Glutamatergic neuron (in vitro differentiated cells): Measurements from ENCODE around the gene METAP1. TPM values are rescaled to one million over a fixed set of nuclear protein-coding genes. Genes with fewer than 3 reads are reported as not detected.

ENCODE experiments used
- DNase-seq: peaks from one replicate; pipeline ENCODE4 v3.0.0; 2022
- H3K27ac Mint-ChIP-seq: one replicate; pipeline ENCODE4 v1.8.0; 2020; ENCODE audit warnings: mild to moderate bottlenecking, mixed read lengths, inconsistent platforms; ENCODE audit not compliant: unreplicated experiment
- H3K27me3 Mint-ChIP-seq: one replicate; pipeline ENCODE4 v1.8.0; 2020; ENCODE audit warnings: mild to moderate bottlenecking, moderate library complexity, mixed read lengths, inconsistent platforms; ENCODE audit not compliant: unreplicated experiment
- H3K36me3 Mint-ChIP-seq: one replicate; pipeline ENCODE4 v1.8.0; 2020; ENCODE audit warnings: mild to moderate bottlenecking, mixed read lengths, inconsistent platforms; ENCODE audit not compliant: unreplicated experiment
- H3K4me1 Mint-ChIP-seq: one replicate; pipeline ENCODE4 v1.8.0; 2020; ENCODE audit warnings: mild to moderate bottlenecking, low read depth, mixed read lengths, inconsistent platforms; ENCODE audit not compliant: unreplicated experiment
- H3K4me3 Mint-ChIP-seq: one replicate; pipeline ENCODE4 v1.8.0; 2020; ENCODE audit warnings: mild to moderate bottlenecking, mixed read lengths, inconsistent platforms; ENCODE audit not compliant: unreplicated experiment
- H3K9me3 Mint-ChIP-seq: one replicate; pipeline ENCODE4 v1.8.0; 2020; ENCODE audit warnings: mild to moderate bottlenecking, moderate library complexity, mixed read lengths, inconsistent platforms; ENCODE audit not compliant: unreplicated experiment
- CTCF ChIP-seq: fragments of 200-600 bp; sonication (generic); IDR thresholded peaks from one replicate; pipeline ENCODE4 v1.5.0; 2021; ENCODE audit not compliant: partially characterized antibody, unreplicated experiment
- total RNA-seq: library from RNA; stranded (reverse); fragmentation: NEBNext Ultra II Directional; extraction: Animal tissue kit (Norgen Biotek cat#: 25700); gene quantifications from one replicate; pipeline ENCODE4 v1.2.1, GENCODE V29; 2021; ENCODE audit not compliant: unreplicated experiment

METAP1 gene
- total RNA-seq, 1 donor from 2014 or later = 26.2 TPM

- DNase-seq = no peak
- no peaks in the 10 kb centered on the region for H3K27me3 Mint-ChIP-seq
- H3K4me1 Mint-ChIP-seq = peaks cover 10% of the 10 kb centered on the region
- no peak overlapping the region for H3K27ac Mint-ChIP-seq
- H3K36me3 Mint-ChIP-seq = no peaks in the 10 kb centered on the region
- peaks cover 1% of the 10 kb centered on the region for H3K9me3 Mint-ChIP-seq
- TF ChIP-seq CTCF = no peak
- H3K4me3 Mint-ChIP-seq = no peak overlapping the region
Measured at GRCh38 chr4:99082192-99082591, 86.7 kb downstream of the METAP1 start.

- Mint-ChIP-seq H3K36me3 (no peaks in the 10 kb centered on the region), H3K27ac (no peak overlapping the region), H3K4me1 (peaks cover 11% of the 10 kb centered on the region)
Measured at GRCh38 chr4:99084595-99084994, 89.1 kb downstream of the METAP1 start.

GRCh38 chr4:99088023-99088449 is 92.5 kb downstream of the METAP1 start:
- no peak for TF ChIP-seq CTCF
- peaks cover 9% of the 10 kb centered on the region for H3K27me3 Mint-ChIP-seq
- H3K36me3 Mint-ChIP-seq = no peaks in the 10 kb centered on the region
- peak overlapping the region; percentile 99 for H3K4me3 Mint-ChIP-seq
- peak; percentile 19 for DNase-seq
- H3K27ac Mint-ChIP-seq = peak overlapping the region; percentile 99
- peaks cover 6% of the 10 kb centered on the region for H3K9me3 Mint-ChIP-seq
- peaks cover 16% of the 10 kb centered on the region for H3K4me1 Mint-ChIP-seq

More at GRCh38 chr4:99084595-99084994, 89.1 kb downstream of the METAP1 start:
- TF ChIP-seq CTCF = no peak
- Mint-ChIP-seq H3K9me3 (peaks cover 3% of the 10 kb centered on the region), H3K27me3 (peaks cover 6% of the 10 kb centered on the region), H3K4me3 (no peak overlapping the region)
- DNase-seq = no peak

- H3K9me3 Mint-ChIP-seq = peaks cover 6% of the 10 kb centered on the region
Measured at GRCh38 chr4:99088481-99089365, 93.2 kb downstream of the METAP1 start, which contains the start of gene ADH5. Gene ADH5, minus strand, starts transcription at chr4:99088788. Its CDS starts 88 bp downstream, at chr4:99088700.

More at GRCh38 chr4:99088481-99089365, 93.2 kb downstream of the METAP1 start, which contains the start of gene ADH5:
- Mint-ChIP-seq H3K4me3 (peak within 1 kb of the TSS; percentile 99), H3K27me3 (peaks cover 9% of the 10 kb centered on the region), H3K27ac (peak within 1 kb of the TSS; percentile 99), H3K36me3 (no peaks in the 10 kb centered on the region), H3K4me1 (peaks cover 16% of the 10 kb centered on the region)
- no peak for TF ChIP-seq CTCF
- peak; percentile 93 for DNase-seq
